ENCODE results near the gene CDC14B.
"Not testable (repeated sequence)": the region's sequence is repeated elsewhere in the genome, so short reads cannot be mapped to it uniquely, and the experiment has no call there.

Gene CDC14B

DNA sequence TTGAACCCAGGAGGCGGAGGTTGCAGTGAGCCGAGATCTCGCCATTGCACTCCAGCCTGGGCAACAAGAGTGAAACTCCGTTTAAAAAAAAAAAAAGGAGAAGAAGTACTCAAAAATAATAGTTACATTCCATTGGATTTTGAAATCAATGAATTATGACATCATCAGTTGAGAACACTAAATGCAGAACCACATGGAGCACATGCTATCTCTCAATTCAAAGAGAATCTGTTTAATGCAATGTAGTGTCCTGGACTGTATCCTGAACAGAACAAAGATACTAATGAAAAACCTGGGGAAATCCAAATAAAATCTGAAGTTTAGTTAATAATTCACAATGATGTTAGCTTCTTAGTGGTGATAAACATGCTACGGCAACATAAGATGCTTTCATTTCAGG, 20.3 kb downstream of the CDC14B start:
- in situ Hi-C loops (cut with MboI; ENCODE audit: low sequenced_read_pairs), result no loop called here

GRCh38 chr9:96596601-96597111, 23.0 kb downstream of the CDC14B start:
- in situ Hi-C loops (cut with MboI; ENCODE audit: low sequenced_read_pairs), result no loop called here

DNA sequence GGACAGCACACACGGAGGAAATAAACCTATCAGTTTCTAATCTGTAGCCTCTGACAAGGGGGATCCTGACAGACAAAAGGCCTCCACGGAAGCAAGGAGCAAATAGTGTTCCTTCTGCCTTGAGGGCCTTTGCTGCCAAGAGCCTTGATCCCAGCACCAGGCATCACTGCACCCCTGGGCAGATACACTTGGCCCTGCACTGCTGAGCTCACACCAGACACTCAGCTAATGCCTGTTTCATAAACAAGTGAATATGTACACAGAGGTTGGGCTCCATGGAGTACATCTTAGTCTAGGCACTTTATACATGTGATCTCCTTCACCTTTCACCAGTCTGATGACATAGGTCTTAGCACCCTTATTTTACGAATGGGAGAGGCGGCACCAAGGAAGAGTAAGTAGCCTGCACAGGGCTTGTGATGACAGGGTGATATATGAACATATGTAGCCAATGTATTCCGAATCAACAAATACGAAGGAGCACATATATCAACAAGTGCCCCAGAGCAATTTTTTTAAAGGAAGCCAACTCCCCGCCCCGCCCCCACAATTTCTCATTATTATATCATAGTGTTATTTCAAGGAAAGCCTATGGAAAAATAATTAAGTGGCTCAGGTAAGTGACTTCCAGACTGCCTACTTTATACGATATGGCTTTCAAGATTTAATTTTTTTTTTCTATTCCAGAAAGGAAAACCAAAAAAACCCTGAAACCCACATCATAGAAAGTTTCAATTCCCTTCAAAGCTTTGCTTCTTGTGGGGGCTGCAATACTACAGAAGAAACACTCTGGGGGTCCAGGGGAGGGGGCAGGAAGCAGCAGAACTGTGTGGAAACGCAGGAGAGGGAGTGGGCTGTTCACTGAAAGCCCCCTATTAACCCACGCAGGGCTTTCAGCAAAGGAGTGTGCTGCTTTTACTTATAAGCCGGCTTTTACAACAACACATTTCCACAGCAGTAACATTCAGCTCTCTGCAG, 32.0 kb downstream of the CDC14B start:
- in situ Hi-C loops (cut with MboI; ENCODE audit: low sequenced_read_pairs), result no loop called here

DNA sequence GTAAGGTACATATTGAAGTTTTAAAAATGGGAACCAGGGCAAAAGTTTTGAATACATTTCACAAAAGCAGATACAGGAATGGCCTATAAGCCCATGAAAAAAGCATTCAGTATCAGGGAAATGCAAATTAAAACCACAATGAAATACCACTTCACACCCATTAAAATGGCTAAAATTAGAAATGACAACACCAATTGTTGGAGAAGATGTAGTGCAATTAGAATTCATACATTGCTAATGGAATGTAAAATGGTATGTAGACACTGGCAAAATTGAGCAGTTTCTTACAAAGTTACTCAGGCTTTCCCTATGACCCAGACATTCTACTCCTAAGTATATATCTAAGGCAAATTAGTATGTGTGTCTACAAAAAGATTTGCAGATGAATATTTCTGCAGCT, 34.2 kb downstream of the CDC14B start:
- in situ Hi-C loops (cut with MboI; ENCODE audit: low sequenced_read_pairs), result no loop called here

- in situ Hi-C loops (cut with MboI; ENCODE audit: low sequenced_read_pairs), result not testable (repeated sequence)
Measured at GRCh38 chr9:96582199-96582598, 37.4 kb downstream of the CDC14B start.

GRCh38 chr9:96581786-96582185, 37.9 kb downstream of the CDC14B start:
- in situ Hi-C loops (cut with MboI; ENCODE audit: low sequenced_read_pairs), result no loop called here

DNA sequence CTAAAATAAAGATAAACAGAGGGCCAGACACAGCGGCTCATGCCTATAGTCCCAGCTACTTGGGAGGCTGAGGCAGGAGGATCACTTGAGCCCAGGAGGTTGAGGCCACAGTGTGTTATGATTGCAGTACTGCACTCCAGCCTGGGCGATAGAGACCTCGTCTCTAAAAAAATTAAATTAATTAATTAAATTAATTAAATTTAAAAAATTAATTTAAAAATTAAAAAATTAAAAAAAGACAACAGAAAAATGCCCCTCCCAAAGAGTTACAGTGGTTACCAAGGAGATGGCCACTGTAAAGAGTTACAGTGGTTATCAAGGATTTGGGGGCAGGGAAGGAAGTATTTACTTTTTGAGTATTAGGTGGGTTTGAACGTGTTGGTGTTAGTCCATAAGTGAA, 38.3 kb downstream of the CDC14B start:
- in situ Hi-C loops (cut with MboI; ENCODE audit: low sequenced_read_pairs), result no loop called here

DNA sequence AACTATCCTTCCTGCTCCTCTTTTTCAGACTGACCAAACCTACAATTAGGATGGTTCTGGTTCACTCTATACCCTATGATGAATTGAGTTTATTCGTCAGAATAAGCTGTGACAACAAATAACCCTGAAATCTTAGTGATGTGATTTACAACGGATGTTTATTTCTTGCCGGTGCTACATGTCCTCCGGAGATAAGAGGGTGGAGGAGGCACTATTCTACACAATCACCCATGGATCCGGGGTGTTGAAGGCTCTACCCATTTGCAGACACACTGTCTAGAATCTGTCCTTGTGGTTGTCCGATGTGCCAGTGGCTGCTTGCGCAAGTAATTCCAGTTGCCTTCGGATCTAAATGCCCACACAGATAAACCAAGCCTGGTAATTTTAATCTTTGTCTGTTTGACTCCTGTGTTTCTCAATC, 44.7 kb downstream of the CDC14B start:
- in situ Hi-C loops (cut with MboI; ENCODE audit: low sequenced_read_pairs), result no loop called here

- in situ Hi-C loops (cut with MboI; ENCODE audit: low sequenced_read_pairs), result no loop called here
Measured at GRCh38 chr9:96574455-96574854, 45.2 kb downstream of the CDC14B start.

DNA sequence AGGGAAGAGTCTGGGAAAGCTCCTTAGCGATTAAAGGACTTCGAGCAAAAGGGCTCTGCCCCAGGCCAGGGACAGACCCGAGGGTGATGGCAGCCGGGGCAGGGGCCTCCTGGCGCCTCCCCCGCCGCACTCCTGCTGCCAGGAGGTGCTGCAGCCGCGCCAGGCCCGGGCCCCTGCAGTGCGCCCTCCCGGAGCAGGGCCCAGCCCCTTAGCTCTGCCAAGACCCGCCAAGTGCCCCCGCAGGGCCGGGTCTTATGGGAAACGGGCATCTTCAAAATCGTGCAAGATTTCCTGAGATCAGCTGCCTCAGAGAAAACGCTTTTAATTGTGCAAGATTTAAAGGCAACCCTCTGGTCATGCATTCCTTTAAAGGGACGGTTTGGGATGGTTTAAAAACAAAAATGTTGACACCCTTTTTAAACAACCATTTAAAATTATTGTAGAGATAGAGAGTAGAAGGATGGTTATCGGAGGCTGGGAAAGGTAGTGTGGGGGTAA, 52.4 kb downstream of the CDC14B start:
- in situ Hi-C loops (cut with MboI; ENCODE audit: low sequenced_read_pairs), result no loop called here

DNA sequence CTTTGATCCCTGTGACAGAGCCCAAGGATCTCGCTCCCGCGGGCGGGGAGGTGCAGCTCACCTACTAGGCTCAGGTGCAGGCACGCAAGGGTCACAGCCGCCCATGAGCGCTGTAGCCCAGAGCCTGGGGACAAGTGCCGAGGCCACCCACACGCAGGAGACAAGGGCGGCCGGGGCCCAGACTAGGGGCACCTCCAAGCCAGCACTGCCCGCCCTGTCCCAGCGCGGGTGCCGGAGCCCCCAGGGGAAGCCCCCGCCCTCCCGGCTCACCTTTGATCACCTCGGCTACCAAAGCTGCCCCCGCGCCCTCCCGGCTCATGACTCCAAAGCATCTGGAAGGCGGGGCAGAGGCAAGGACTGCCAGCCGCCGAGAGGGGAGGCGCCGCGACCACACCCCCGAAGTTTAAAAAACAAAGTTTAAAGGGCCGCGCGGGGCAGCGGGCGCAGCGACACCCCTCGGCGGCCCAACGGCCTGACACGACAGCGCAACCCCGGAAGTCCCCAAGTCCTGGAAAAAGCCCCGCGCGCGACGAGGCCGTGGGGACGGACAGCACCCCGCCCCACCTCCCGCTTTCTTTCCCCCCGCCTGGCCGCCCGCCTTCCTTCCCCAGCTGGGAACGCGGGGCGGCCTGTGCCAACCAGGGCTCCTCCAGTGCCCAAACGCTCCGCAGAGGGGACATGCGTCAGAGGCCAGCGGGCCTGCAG, 53.0 kb downstream of the CDC14B start:
- in situ Hi-C loops (cut with MboI; ENCODE audit: low sequenced_read_pairs), result no loop called here

DNA sequence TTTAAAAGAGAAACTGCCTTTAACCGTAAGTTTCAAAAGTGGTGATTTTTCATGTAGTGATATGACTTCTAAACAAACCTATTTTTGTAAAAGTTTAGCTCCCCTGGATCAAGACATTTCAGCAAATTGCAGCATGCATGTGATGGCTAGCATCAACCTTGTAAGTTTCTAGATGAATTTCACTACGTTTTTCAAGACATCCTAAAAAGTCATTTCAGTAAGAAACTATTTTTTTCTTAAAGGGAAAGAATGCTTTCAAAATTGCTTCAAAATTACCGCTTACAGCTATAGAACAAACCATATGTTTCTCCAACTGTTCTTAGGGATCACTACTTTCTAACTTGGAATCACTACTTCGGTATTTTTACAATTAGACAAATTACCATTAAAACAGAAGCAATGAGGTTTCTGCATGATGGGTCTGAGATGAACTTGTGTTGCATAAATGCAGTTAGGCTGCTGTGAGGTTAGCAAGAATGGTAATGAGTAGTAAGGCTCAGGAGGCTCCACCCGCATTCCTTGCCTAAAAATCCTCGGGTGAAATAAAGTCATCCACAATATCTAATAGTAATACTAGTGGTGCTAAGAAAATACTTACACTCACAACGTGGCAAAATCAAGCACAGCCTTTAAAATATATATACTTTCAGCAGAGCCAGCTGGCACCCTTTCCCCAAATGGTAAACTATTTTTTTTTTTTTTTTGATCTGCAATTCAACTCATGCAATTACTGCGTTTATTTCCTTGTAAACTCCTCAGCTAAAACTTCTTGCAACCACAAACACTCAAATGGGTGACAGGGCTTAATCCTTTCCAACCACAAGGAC, 53.8 kb downstream of the CDC14B start:
- in situ Hi-C loops (cut with MboI; ENCODE audit: low sequenced_read_pairs), result no loop called here

GRCh38 chr9:96564217-96564616, 55.4 kb downstream of the CDC14B start:
- in situ Hi-C loops (cut with MboI; ENCODE audit: low sequenced_read_pairs), result no loop called here

GRCh38 chr9:96559339-96559943, 60.2 kb downstream of the CDC14B start:
- in situ Hi-C loops (cut with MboI; ENCODE audit: low sequenced_read_pairs), result no loop called here

DNA sequence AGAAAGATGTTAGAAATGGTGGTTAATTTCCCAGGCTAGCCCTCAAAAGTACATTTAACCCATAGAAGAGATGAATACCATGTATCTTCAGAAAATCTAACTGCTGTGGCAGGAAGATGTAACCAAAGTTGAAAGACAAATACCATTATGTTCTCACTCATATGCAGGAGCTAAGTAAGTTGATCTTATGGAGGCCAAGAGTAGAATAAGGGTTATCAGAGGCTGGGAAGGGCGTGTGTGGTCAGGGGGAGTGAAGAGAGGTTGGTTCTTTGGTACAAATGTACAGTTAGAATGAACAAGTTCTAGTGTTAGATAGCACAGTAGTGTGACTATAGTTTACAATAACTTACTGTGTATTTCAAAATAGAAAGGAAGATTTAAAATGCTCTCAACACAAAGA, 61.7 kb downstream of the CDC14B start:
- in situ Hi-C loops (cut with MboI; ENCODE audit: low sequenced_read_pairs), result no loop called here

- in situ Hi-C loops (cut with MboI; ENCODE audit: low sequenced_read_pairs), result no loop called here
Measured at GRCh38 chr9:96556701-96557461, 62.8 kb downstream of the CDC14B start.

GRCh38 chr9:96555567-96556386, 63.9 kb downstream of the CDC14B start:
- in situ Hi-C loops (cut with MboI; ENCODE audit: low sequenced_read_pairs), result no loop called here

DNA sequence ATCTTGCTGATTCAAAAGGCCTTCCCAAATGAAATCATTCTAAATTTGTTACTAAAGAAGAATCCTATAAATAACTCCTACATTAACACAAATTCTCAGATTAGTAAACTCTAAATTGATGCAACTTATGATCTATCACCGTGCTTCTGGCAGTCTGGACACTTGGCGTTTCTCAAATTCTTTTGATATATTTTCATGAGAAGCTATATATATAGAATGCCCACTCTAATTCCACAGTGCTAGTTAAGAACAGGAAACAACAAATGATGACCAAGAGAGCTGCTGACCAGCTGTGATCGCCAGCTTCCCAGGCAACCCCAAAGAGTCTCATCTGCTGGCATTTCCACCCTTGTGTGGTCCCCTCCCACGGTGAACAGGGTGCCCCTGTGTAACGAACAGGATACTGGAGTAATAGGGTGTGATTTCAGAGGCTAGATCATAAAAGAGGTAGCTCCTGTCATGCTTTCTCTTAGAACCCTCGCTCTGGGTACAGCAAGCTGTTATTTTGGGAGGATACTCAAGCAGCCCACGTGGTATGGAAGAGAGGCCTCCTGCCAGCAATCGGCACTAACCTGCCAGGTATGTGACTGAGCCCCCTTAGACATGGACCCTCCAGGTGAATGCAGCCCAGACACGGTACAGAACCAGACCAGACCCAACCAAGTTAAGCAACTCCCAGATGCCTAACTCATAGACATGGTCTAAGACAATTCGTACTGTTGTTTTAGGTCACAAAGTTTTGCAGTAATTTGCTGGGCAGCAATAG, 64.7 kb downstream of the CDC14B start:
- in situ Hi-C loops (cut with MboI; ENCODE audit: low sequenced_read_pairs), result no loop called here
